Heart left ventricle (tissue), 16 donors: ENCODE results near the gene SLC13A4. TPM values are rescaled to one million over a fixed set of nuclear protein-coding genes. Genes with fewer than 3 reads are reported as not detected.
"Not testable (repeated sequence)": the region's sequence is repeated elsewhere in the genome, so short reads cannot be mapped to it uniquely, and the experiment has no call there.

Experiments used
- ATAC-seq, 4 donors: fragments of 200-7000 bp; cut with Tn5 transposase; one replicate each; pipeline ENCODE4 v1.9.1; 2020 to 2022; ENCODE audit warnings: moderate library complexity in 4 of 4, mild to moderate bottlenecking in 3 of 4, moderate number of reproducible peaks in 1 of 4
- DNase-seq, 5 donors: peaks; one replicate each; pipeline ENCODE4 v3.0.0-alpha.2; 2020
- H3K27ac ChIP-seq, 12 donors: fragments of 200-600 bp; sonication (generic) in 4 of 12; one replicate each; pipeline versions ENCODE4 v1.5.0 to v1.8.0; 2016 to 2022; ENCODE audit warnings: mild to moderate bottlenecking in 2 of 12
- H3K27me3 ChIP-seq, 9 donors: fragments of 200-600 bp; sonication (generic) in 2 of 9; one replicate each; pipeline versions ENCODE4 v1.5.1 to v1.8.0; 2016 to 2022; ENCODE audit warnings: mild to moderate bottlenecking in 3 of 9
- H3K36me3 ChIP-seq, 9 donors: fragments of 200-600 bp; sonication (generic) in 2 of 9; one replicate each; pipeline versions ENCODE4 v1.5.0 to v1.8.0; 2018 to 2022; ENCODE audit warnings: mild to moderate bottlenecking in 2 of 9
- H3K4me1 ChIP-seq, 12 donors: fragments of 200-600 bp; sonication (generic) in 4 of 12; one replicate each; pipeline versions ENCODE4 v1.5.0 to v1.8.0; 2016 to 2022; ENCODE audit warnings: mild to moderate bottlenecking in 3 of 12
- H3K4me3 ChIP-seq, 12 donors: fragments of 200-600 bp; sonication (generic) in 4 of 12; one replicate each; pipeline versions ENCODE4 v1.5.0 to v1.8.0; 2017 to 2022; ENCODE audit warnings: mild to moderate bottlenecking in 9 of 12, moderate library complexity in 4 of 12
- H3K9me3 ChIP-seq, 12 donors: fragments of 200-600 bp; sonication (generic) in 4 of 12; one replicate each; pipeline versions ENCODE4 v1.5.0 to v1.8.0; 2016 to 2022; ENCODE audit warnings: mild to moderate bottlenecking in 1 of 12
- CTCF ChIP-seq, 12 donors: fragments of 200-600 bp; sonication (generic) in 4 of 12; IDR thresholded peaks; one replicate each; pipeline versions ENCODE4 v1.5.0 to v1.8.0; 2018 to 2022; ENCODE audit warnings: antibody characterized with exemption in 12 of 12, mild to moderate bottlenecking in 5 of 12
- POLR2A ChIP-seq, 2 donors: fragments of 450-650 bp; IDR thresholded peaks; one replicate each; pipeline ENCODE4 v1.6.1; 2017; ENCODE audit warnings: antibody characterized with exemption in 2 of 2, mild to moderate bottlenecking in 2 of 2, moderate library complexity in 2 of 2
- WGBS, 4 donors: extraction: QIAGEN DNeasy Blood & Tissue Kit in 2 of 4; methylation state at CpG; one replicate each; pipeline versions ENCODE4 v1.1.5 to v1.1.7; 2013 to 2018; 5-methylcytosine and 5-hydroxymethylcytosine counted together
- intact Hi-C, 10 donors: fragments of 100-400 bp; cut with DNase I; formaldehyde crosslinking; loops; one replicate each; pipeline versions ENCODE4 v1.11.1 to v1.14.2; 2022
- polyA plus RNA-seq, 2 donors: library from polyadenylated mRNA; stranded (reverse); fragments of 200-250 nt; gene quantifications; one replicate each; pipeline ENCODE4 v1.2.3, GENCODE V29; 2013
- total RNA-seq, 9 donors: library from RNA; depleted of rRNA in 2 of 9; stranded (reverse); fragments of >200 nt in 2 of 9; fragmentation: NEBNext Ultra II Directional in 3 of 9; extraction: Animal tissue kit (Norgen Biotek cat#: 25700) in 3 of 9; gene quantifications; one replicate each; pipeline versions ENCODE4 v1.1.0 to v1.2.4, GENCODE V29; 2016 to 2023
- donor health status: ischemic (EF 13 %, LVEDD 7.1; RV severe dilation, severe dysfunction).
- donor health status: healthy with polysubstance abuse.
- donor health status: DM: no; HTN: yes; CAD: no.
- donor health status: DM: no; HTN: no; CAD: no.
- donor health status: ischemic (EF 25% LVEDD 6.9; RV normal size, moderate dysfunction).
- donor health status: ischemic (EF 25% LVEDD 5.7; RV mildly dilated, moderate dysfunction).
- donor health status: healthy.
- donor health status: DM: yes; HTN: yes; CAD: no.
- donor health status: ischemic (EF 35%, LVEDD 5.7; RV mildly dilated, moderate dysfunction).
- donor health status: nonischemic (EF 11% LVEDD 7.7; RV severe dilation, severe dysfunction).
- donor health status: DM: yes; HTN: yes; CAD: no.
- donor health status: PGD.
- donor health status: ischemic (EF 29% LVEDD 5.4; RV normal size, mild dysfunction).
- donor health status: nonischemic (EF 23%, LVEDD 6.1; RV moderate dilation, normal function).

SLC13A4 gene
- total and polyA plus RNA-seq, 11 donors = 0.08 to 1.5 (median 0.46) TPM; not detected in 1

- Histone ChIP-seq H3K9me3 (no peaks in the 10 kb centered on the region), H3K4me1 (peaks cover 0 to 20% (median 6%) of the 10 kb centered on the region in 12 donors), H3K4me3 (no peak overlapping the region), H3K36me3 (peaks cover 0 to 44% (median 18%) of the 10 kb centered on the region in 9 donors), H3K27ac (peak overlapping the region in 8 of 12 donors; percentile 4 to 69 (median 35)), H3K27me3 (no peaks in the 10 kb centered on the region)
- WGBS, 4 donors = 35 to 62% (median 43%) methylated on average over 4 of the region's 4 CpGs
- ATAC-seq = peak; percentile 57 to 91 (median 73)
- TF ChIP-seq POLR2A (IDR thresholded peaks at IDR 0.05) (no peak), CTCF (IDR thresholded peaks at IDR 0.05) (no peak)
- intact Hi-C loops = loop anchor here in 1 of 10 donors (5.0 kb wide), 1 partner anchor 54 kb away; the partner anchor contains the start of gene FAM180A
- no peak for DNase-seq
Measured at GRCh38 chr7:135693558-135693957, 34.4 kb downstream of the SLC13A4 start.

- WGBS, 4 donors = 93 to 98% (median 96%) methylated on average over 7 of the region's 7 CpGs
- peaks cover 0 to 19% (median 6%) of the 10 kb centered on the region in 12 donors for H3K4me1 ChIP-seq
- not testable (repeated sequence) for H3K27ac ChIP-seq, ATAC-seq, H3K27me3 ChIP-seq, H3K4me3 ChIP-seq, DNase-seq, H3K9me3 ChIP-seq
- intact Hi-C loops = loop anchor here in 1 of 10 donors (5.0 kb wide), 1 partner anchor 55 kb away; the partner anchor contains the start of gene FAM180A
- peaks cover 0 to 44% (median 18%) of the 10 kb centered on the region in 9 donors for H3K36me3 ChIP-seq
Measured at GRCh38 chr7:135692606-135693005, 35.4 kb downstream of the SLC13A4 start.

- ATAC-seq = peak in 1 of 4 donors; percentile 20
- 41 to 64% (median 62%) methylated on average over 3 of the region's 3 CpGs for WGBS, 4 donors
- peaks cover 0 to 47% (median 21%) of the 10 kb centered on the region in 9 donors for H3K36me3 ChIP-seq
- no peak for TF ChIP-seq POLR2A (IDR thresholded peaks at IDR 0.05)
- no peak for TF ChIP-seq CTCF (IDR thresholded peaks at IDR 0.05)
- no peaks in the 10 kb centered on the region for H3K27me3 ChIP-seq
- no peaks in the 10 kb centered on the region for H3K9me3 ChIP-seq
- no peak for DNase-seq
- peaks cover 0 to 13% (median 5%) of the 10 kb centered on the region in 12 donors for H3K4me1 ChIP-seq
- H3K27ac ChIP-seq = no peak overlapping the region
- intact Hi-C loops = loop anchor here in 1 of 10 donors (5.0 kb wide), 1 partner anchor 55 kb away; the partner anchor contains the start of gene FAM180A
- no peak overlapping the region for H3K4me3 ChIP-seq
Measured at GRCh38 chr7:135692055-135692454, 35.9 kb downstream of the SLC13A4 start.

- H3K9me3 ChIP-seq = no peaks in the 10 kb centered on the region
- no peak overlapping the region for H3K4me3 ChIP-seq
- no peak for ATAC-seq
- no peak overlapping the region for H3K27ac ChIP-seq
- H3K27me3 ChIP-seq = no peaks in the 10 kb centered on the region
- TF ChIP-seq CTCF (IDR thresholded peaks at IDR 0.05) (no peak), POLR2A (IDR thresholded peaks at IDR 0.05) (no peak)
- H3K36me3 ChIP-seq = peaks cover 0 to 52% (median 25%) of the 10 kb centered on the region in 9 donors
- no peak for DNase-seq
- 92 to 96% (median 92%) methylated on average over 3 of the region's 3 CpGs for WGBS, 4 donors
- H3K4me1 ChIP-seq = peaks cover 0 to 13% (median 5%) of the 10 kb centered on the region in 12 donors
- intact Hi-C loops = loop anchor here in 1 of 10 donors (5.0 kb wide), 1 partner anchor 57 kb away; the partner anchor contains the start of gene FAM180A
Measured at GRCh38 chr7:135690566-135690965, 37.4 kb downstream of the SLC13A4 start.
